Fibroblast of lung (primary cell): Measurements from ENCODE around the gene FCN2. TPM values are rescaled to one million over a fixed set of nuclear protein-coding genes. Genes with fewer than 3 reads are reported as not detected.

Source experiments
- DNase-seq, 2 donors: peaks; one replicate each; pipeline versions ENCODE4 v3.0.0 to v3.0.0-alpha.2; 2010; ENCODE audit warnings: low read depth in 2 of 2
- H2AFZ ChIP-seq: 2 replicates; pipeline ENCODE4 v1.5.1; 2012; ENCODE audit warnings: low read length, control low read depth, inconsistent platforms
- H3K27ac ChIP-seq: 2 replicates; pipeline ENCODE4 v1.5.1; 2011; ENCODE audit warnings: low read length, control low read depth; ENCODE audit not compliant: insufficient read depth
- H3K27me3 ChIP-seq: 2 replicates; pipeline ENCODE4 v1.5.1; 2011; ENCODE audit warnings: mild to moderate bottlenecking, low read length; ENCODE audit not compliant: control insufficient read depth, insufficient read depth
- H3K36me3 ChIP-seq: 2 replicates; pipeline ENCODE4 v1.5.1; 2011; ENCODE audit warnings: low read length; ENCODE audit not compliant: control insufficient read depth, insufficient read depth
- H3K4me1 ChIP-seq: 2 replicates; pipeline ENCODE4 v1.5.1; 2011; ENCODE audit warnings: low read length; ENCODE audit not compliant: control insufficient read depth, insufficient read depth; ENCODE audit errors: extremely low read depth
- H3K4me2 ChIP-seq: 2 replicates; pipeline ENCODE4 v1.5.1; 2011; ENCODE audit warnings: low read length, control low read depth; ENCODE audit not compliant: insufficient read depth; ENCODE audit errors: extremely low read depth
- H3K4me3 ChIP-seq, 4 experiments: fragments of 200-600 bp in 1 of 4; sonication (generic) in 1 of 4; replicated peaks in 1 of 4; 2 replicates each; pipeline ENCODE4 v1.5.1; 2011 to 2016; ENCODE audit warnings: low read length in 4 of 4, low read depth in 3 of 4, mild to moderate bottlenecking in 3 of 4, control low read depth in 2 of 4, inconsistent platforms in 1 of 4, mixed read lengths in 1 of 4; ENCODE audit not compliant: insufficient read depth in 1 of 4; ENCODE audit errors: control extremely low read depth in 1 of 4
- H3K79me2 ChIP-seq: 2 replicates; pipeline ENCODE4 v1.5.1; 2012; ENCODE audit warnings: mild to moderate bottlenecking, low read length, inconsistent platforms; ENCODE audit not compliant: control insufficient read depth, insufficient read depth
- H3K9ac ChIP-seq: 2 replicates; pipeline ENCODE4 v1.5.1; 2011; ENCODE audit warnings: mild to moderate bottlenecking, low read length, control low read depth; ENCODE audit not compliant: insufficient read depth
- H3K9me3 ChIP-seq: 2 replicates; pipeline ENCODE4 v1.5.1; 2012; ENCODE audit warnings: low read depth, low read length; ENCODE audit not compliant: control insufficient read depth, insufficient read depth
- H4K20me1 ChIP-seq: 2 replicates; pipeline ENCODE4 v1.5.1; 2011; ENCODE audit warnings: low read length; ENCODE audit not compliant: control insufficient read depth, insufficient read depth; ENCODE audit errors: extremely low read depth
- EZH2 ChIP-seq: IDR thresholded peaks from 2 replicates; pipeline ENCODE4 v1.5.1; 2012; ENCODE audit warnings: low read length, control low read depth, mild to moderate bottlenecking; ENCODE audit errors: missing control alignments
- polyA plus RNA-seq, 2 donors: library from polyadenylated mRNA; depleted of rRNA in 1 of 2; stranded (reverse) in 1 of 2; unstranded in 1 of 2; fragments of >200 nt; gene quantifications; 2 replicates each; pipeline ENCODE4 v1.2.1, GENCODE V29; 2011 to 2012; ENCODE audit warnings: missing spikeins in 1 of 2
- total RNA-seq: library from RNA; depleted of rRNA; stranded (reverse); fragments of >200 nt; gene quantifications from 2 replicates; pipeline ENCODE4 v1.2.1, GENCODE V29; 2014
- TF ChIP-seq, protein P1 (sequence below), 2 donors: IDR thresholded peaks in 1 of 2; conservative IDR thresholded peaks in 1 of 2; 1 replicate in 1 of 2; 2 replicates in 1 of 2; pipeline ENCODE4 v1.5.1; 2011 to 2012; ENCODE audit warnings: low read length in 2 of 2, control low read depth in 1 of 2, inconsistent platforms in 1 of 2, low read depth in 1 of 2, mild to moderate bottlenecking in 1 of 2

FCN2 gene
- total and polyA plus RNA-seq, 2 donors (not counting 1 experiment from before 2014, with no cell fraction given), result not detected

DNA sequence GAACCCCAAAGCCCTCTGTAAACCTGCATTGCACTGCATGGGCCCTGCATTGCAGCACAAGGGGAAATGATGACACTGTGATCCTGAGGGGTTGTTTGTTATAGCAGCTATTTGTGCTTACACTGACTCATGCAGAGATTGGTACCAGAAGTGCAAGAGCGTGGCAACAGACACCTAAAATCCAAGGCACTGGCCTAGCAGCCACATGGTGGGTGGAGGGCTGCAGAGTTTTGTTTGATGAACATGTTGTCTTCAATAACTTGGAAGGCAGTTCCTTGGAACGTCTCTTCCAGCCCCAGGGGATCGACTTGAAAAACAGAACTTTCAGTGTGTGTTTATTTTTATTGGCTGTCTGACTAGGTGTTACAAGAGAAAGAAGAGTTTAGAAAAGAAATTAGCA, 14.5 kb downstream of the FCN2 start:
- TF ChIP-seq, protein P1, sequence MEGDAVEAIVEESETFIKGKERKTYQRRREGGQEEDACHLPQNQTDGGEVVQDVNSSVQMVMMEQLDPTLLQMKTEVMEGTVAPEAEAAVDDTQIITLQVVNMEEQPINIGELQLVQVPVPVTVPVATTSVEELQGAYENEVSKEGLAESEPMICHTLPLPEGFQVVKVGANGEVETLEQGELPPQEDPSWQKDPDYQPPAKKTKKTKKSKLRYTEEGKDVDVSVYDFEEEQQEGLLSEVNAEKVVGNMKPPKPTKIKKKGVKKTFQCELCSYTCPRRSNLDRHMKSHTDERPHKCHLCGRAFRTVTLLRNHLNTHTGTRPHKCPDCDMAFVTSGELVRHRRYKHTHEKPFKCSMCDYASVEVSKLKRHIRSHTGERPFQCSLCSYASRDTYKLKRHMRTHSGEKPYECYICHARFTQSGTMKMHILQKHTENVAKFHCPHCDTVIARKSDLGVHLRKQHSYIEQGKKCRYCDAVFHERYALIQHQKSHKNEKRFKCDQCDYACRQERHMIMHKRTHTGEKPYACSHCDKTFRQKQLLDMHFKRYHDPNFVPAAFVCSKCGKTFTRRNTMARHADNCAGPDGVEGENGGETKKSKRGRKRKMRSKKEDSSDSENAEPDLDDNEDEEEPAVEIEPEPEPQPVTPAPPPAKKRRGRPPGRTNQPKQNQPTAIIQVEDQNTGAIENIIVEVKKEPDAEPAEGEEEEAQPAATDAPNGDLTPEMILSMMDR (conservative IDR thresholded peaks at IDR 0.05 in 1 of 2, IDR thresholded peaks at IDR 0.05 in 1 of 2; ENCODE audit: low read depth in 1 of 2, low read length in 2 of 2), result no peak
- no peak for TF ChIP-seq EZH2
- no peak overlapping the region for H3K27ac ChIP-seq
- H4K20me1 ChIP-seq, result no peaks in the 10 kb centered on the region
- no peak overlapping the region for H2AFZ ChIP-seq
- H3K9me3 ChIP-seq, result no peaks in the 10 kb centered on the region
- H3K9ac ChIP-seq, result no peak overlapping the region
- H3K36me3 ChIP-seq, result no peaks in the 10 kb centered on the region
- DNase-seq, result peak; percentile 42 to 80
- H3K4me1 ChIP-seq, result no peaks in the 10 kb centered on the region
- no peak overlapping the region for H3K4me2 ChIP-seq
- H3K27me3 ChIP-seq, result no peaks in the 10 kb centered on the region
- no peak overlapping the region for H3K4me3 ChIP-seq
- no peaks in the 10 kb centered on the region for H3K79me2 ChIP-seq

DNA sequence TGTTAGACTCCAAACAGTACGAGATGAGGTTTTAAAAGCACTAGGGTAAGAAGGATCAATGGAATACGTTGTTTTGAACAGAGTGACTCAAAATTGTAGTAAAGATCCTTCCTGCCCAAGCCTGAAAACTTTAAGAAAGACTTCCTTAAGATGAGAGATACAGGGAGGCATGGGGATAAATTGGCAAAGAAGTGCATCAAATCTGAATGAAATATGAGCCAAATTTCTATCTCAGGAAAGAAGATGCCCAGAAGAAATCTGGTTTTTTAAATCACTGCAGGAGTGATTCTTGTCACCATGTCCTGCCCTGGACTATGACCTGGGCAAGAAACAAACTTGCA, 14.9 kb downstream of the FCN2 start:
- no peak overlapping the region for H3K27ac ChIP-seq
- H4K20me1 ChIP-seq, result no peaks in the 10 kb centered on the region
- H3K9me3 ChIP-seq, result no peaks in the 10 kb centered on the region
- no peaks in the 10 kb centered on the region for H3K79me2 ChIP-seq
- no peak overlapping the region for H2AFZ ChIP-seq
- no peak for DNase-seq
- H3K36me3 ChIP-seq, result no peaks in the 10 kb centered on the region
- H3K4me2 ChIP-seq, result no peak overlapping the region
- H3K27me3 ChIP-seq, result no peaks in the 10 kb centered on the region
- H3K4me3 ChIP-seq, result no peak overlapping the region
- no peak overlapping the region for H3K9ac ChIP-seq
- H3K4me1 ChIP-seq, result no peaks in the 10 kb centered on the region
- TF ChIP-seq, protein P1 (conservative IDR thresholded peaks at IDR 0.05 in 1 of 2, IDR thresholded peaks at IDR 0.05 in 1 of 2; ENCODE audit: low read depth in 1 of 2, low read length in 2 of 2), result no peak
- TF ChIP-seq EZH2, result no peak

DNA sequence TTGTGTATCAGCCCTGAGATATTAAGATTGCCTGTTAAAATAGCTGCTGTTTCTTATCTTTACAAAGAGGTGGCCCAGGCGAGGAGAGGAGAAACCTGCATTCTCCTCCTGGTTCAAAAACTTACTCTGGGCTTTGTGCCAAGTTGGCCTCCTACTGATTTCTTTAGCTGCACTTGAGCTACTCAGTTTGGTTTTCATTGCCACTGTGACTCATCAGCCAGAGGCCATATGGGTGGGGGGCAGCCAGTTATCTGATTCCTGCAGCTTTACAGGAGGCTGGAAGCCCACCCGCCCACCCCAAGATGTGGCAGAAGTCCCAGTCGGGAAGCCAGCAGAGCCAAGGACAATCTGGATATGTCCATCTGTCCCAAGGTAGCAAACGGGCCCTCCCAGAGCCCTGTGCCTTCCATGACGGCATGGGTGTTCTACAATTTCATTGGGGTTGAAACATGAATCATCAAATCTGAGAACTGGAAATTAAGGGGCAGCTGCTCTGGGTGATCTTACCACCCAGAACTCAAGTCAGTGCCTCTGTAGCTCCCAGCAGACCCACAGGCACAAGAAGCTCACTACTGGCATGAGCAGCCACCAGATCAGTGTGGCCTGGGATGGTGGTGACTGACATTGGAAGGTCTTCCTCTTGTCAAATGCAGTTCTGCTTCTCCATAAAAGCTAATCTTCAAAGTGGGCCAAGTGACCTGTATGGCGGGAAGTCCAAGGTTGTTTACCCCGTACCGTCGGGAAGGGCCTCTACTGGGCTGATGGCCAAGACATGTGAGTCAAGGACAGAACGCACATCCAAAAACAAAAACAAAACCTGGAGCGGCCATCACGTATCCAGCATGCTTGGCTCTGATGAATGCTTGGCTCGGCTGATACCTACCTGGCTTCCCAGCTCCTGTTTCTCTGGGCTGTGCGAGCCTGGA, 15.6 kb downstream of the FCN2 start:
- Histone ChIP-seq H3K4me2 (no peak overlapping the region), H2AFZ (no peak overlapping the region)

More for the DNA sequence above, 15.6 kb downstream of the FCN2 start:
- Histone ChIP-seq H3K4me1 (no peaks in the 10 kb centered on the region), H3K79me2 (no peaks in the 10 kb centered on the region), H3K27me3 (no peaks in the 10 kb centered on the region), H3K9me3 (no peaks in the 10 kb centered on the region), H4K20me1 (no peaks in the 10 kb centered on the region), H3K36me3 (no peaks in the 10 kb centered on the region), H3K27ac (no peak overlapping the region), H3K9ac (no peak overlapping the region), H3K4me3 (no peak overlapping the region)
- TF ChIP-seq EZH2, result no peak
- TF ChIP-seq, protein P1 (conservative IDR thresholded peaks at IDR 0.05 in 1 of 2, IDR thresholded peaks at IDR 0.05 in 1 of 2; ENCODE audit: low read depth in 1 of 2, low read length in 2 of 2), result no peak
- peak; percentile 85 to 86 for DNase-seq
